ENCODE data around the gene ZNF496.

ZNF496 gene

GRCh38 chr1:247299723-247300381 lies 31.8 kb downstream of the ZNF496 start:
- no peaks in the 10 kb centered on the region for H3K9me3 ChIP-seq (ENCODE audit: insufficient read depth, low read depth, low read length)
- H3K27me3 ChIP-seq (ENCODE audit: insufficient read depth, low read length): no peaks in the 10 kb centered on the region
- peaks cover 45% of the 10 kb centered on the region for H3K4me1 ChIP-seq (ENCODE audit: insufficient read depth, low read length)
- H3K9ac ChIP-seq (ENCODE audit: low read depth, low read length): no peak overlapping the region
- 91% methylated on average over 12 of the region's 12 CpGs for WGBS
- H3K4me3 ChIP-seq (ENCODE audit: low read length): no peak overlapping the region
- peaks cover 60% of the 10 kb centered on the region for H3K36me3 ChIP-seq (ENCODE audit: insufficient read depth, low read length)
- H3K27ac ChIP-seq (ENCODE audit: low read depth, low read length): no peak overlapping the region

GRCh38 chr1:247298701-247299100 lies 33.0 kb downstream of the ZNF496 start:
- H3K9ac ChIP-seq (ENCODE audit: low read depth, low read length): no peak overlapping the region
- H3K27ac ChIP-seq (ENCODE audit: low read depth, low read length): no peak overlapping the region
- WGBS: 41% methylated on average over 4 of the region's 4 CpGs
- H3K36me3 ChIP-seq (ENCODE audit: insufficient read depth, low read length): peaks cover 50% of the 10 kb centered on the region
- H3K9me3 ChIP-seq (ENCODE audit: insufficient read depth, low read depth, low read length): no peaks in the 10 kb centered on the region
- H3K4me1 ChIP-seq (ENCODE audit: insufficient read depth, low read length): peaks cover 56% of the 10 kb centered on the region
- H3K4me3 ChIP-seq (ENCODE audit: low read length): no peak overlapping the region
- H3K27me3 ChIP-seq (ENCODE audit: insufficient read depth, low read length): no peaks in the 10 kb centered on the region

GRCh38 chr1:247298124-247298481 lies 33.6 kb downstream of the ZNF496 start:
- peaks cover 60% of the 10 kb centered on the region for H3K4me1 ChIP-seq (ENCODE audit: insufficient read depth, low read length)
- no peaks in the 10 kb centered on the region for H3K27me3 ChIP-seq (ENCODE audit: insufficient read depth, low read length)
- H3K27ac ChIP-seq (ENCODE audit: low read depth, low read length): peak overlapping the region; percentile 29
- 90% methylated on average over 6 of the region's 6 CpGs for WGBS
- H3K9me3 ChIP-seq (ENCODE audit: insufficient read depth, low read depth, low read length): no peaks in the 10 kb centered on the region
- no peak overlapping the region for H3K4me3 ChIP-seq (ENCODE audit: low read length)
- no peak overlapping the region for H3K9ac ChIP-seq (ENCODE audit: low read depth, low read length)
- H3K36me3 ChIP-seq (ENCODE audit: insufficient read depth, low read length): peaks cover 44% of the 10 kb centered on the region

- H3K27ac ChIP-seq (ENCODE audit: low read depth, low read length): peak overlapping the region; percentile 29
- peaks cover 66% of the 10 kb centered on the region for H3K4me1 ChIP-seq (ENCODE audit: insufficient read depth, low read length)
- H3K9me3 ChIP-seq (ENCODE audit: insufficient read depth, low read depth, low read length): no peaks in the 10 kb centered on the region
- no peaks in the 10 kb centered on the region for H3K27me3 ChIP-seq (ENCODE audit: insufficient read depth, low read length)
- no peak overlapping the region for H3K9ac ChIP-seq (ENCODE audit: low read depth, low read length)
- no peak overlapping the region for H3K4me3 ChIP-seq (ENCODE audit: low read length)
- WGBS: 75% methylated on average over 9 of the region's 9 CpGs
- H3K36me3 ChIP-seq (ENCODE audit: insufficient read depth, low read length): peaks cover 38% of the 10 kb centered on the region
Measured at GRCh38 chr1:247297263-247298123, 34.2 kb downstream of the ZNF496 start.

- Histone ChIP-seq H3K9ac (ENCODE audit: low read depth, low read length) (no peak overlapping the region), H3K27me3 (ENCODE audit: insufficient read depth, low read length) (no peaks in the 10 kb centered on the region), H3K9me3 (ENCODE audit: insufficient read depth, low read depth, low read length) (no peaks in the 10 kb centered on the region), H3K27ac (ENCODE audit: low read depth, low read length) (no peak overlapping the region), H3K4me3 (ENCODE audit: low read length) (no peak overlapping the region), H3K36me3 (ENCODE audit: insufficient read depth, low read length) (peaks cover 30% of the 10 kb centered on the region), H3K4me1 (ENCODE audit: insufficient read depth, low read length) (peaks cover 73% of the 10 kb centered on the region)
- whole genome bisulfite sequencing: 89% methylated on average over 8 of the region's 8 CpGs
Measured at GRCh38 chr1:247296599-247297180, 35.0 kb downstream of the ZNF496 start.

GRCh38 chr1:247295746-247296145 lies 35.9 kb downstream of the ZNF496 start:
- H3K27ac ChIP-seq (ENCODE audit: low read depth, low read length): peak overlapping the region; percentile 62; the same call in 1 of the 2 replicates
- peaks cover 21% of the 10 kb centered on the region for H3K36me3 ChIP-seq (ENCODE audit: insufficient read depth, low read length)
- no peaks in the 10 kb centered on the region for H3K9me3 ChIP-seq (ENCODE audit: insufficient read depth, low read depth, low read length)
- H3K9ac ChIP-seq (ENCODE audit: low read depth, low read length): no peak overlapping the region
- H3K27me3 ChIP-seq (ENCODE audit: insufficient read depth, low read length): no peaks in the 10 kb centered on the region
- WGBS: 60% methylated on average over 5 of the region's 5 CpGs
- peaks cover 76% of the 10 kb centered on the region for H3K4me1 ChIP-seq (ENCODE audit: insufficient read depth, low read length)
- H3K4me3 ChIP-seq (ENCODE audit: low read length): peak overlapping the region; percentile 2; the same call in 1 of the 2 replicates

GRCh38 chr1:247295274-247295684 lies 36.4 kb downstream of the ZNF496 start:
- Histone ChIP-seq H3K36me3 (ENCODE audit: insufficient read depth, low read length) (peaks cover 16% of the 10 kb centered on the region), H3K4me1 (ENCODE audit: insufficient read depth, low read length) (peaks cover 76% of the 10 kb centered on the region), H3K9me3 (ENCODE audit: insufficient read depth, low read depth, low read length) (no peaks in the 10 kb centered on the region), H3K27ac (ENCODE audit: low read depth, low read length) (peak overlapping the region; percentile 62; the same call in 1 of the 2 replicates), H3K4me3 (ENCODE audit: low read length) (peak overlapping the region; percentile 2; the same call in 1 of the 2 replicates), H3K9ac (ENCODE audit: low read depth, low read length) (no peak overlapping the region), H3K27me3 (ENCODE audit: insufficient read depth, low read length) (no peaks in the 10 kb centered on the region)
- WGBS: 7% methylated on average over 6 of the region's 6 CpGs

GRCh38 chr1:247294282-247294681 lies 37.4 kb downstream of the ZNF496 start:
- H3K4me3 ChIP-seq (ENCODE audit: low read length): no peak overlapping the region
- H3K9ac ChIP-seq (ENCODE audit: low read depth, low read length): no peak overlapping the region
- H3K27ac ChIP-seq (ENCODE audit: low read depth, low read length): no peak overlapping the region
- peaks cover 6% of the 10 kb centered on the region for H3K36me3 ChIP-seq (ENCODE audit: insufficient read depth, low read length)
- 85% methylated on average over 4 of the region's 5 CpGs for WGBS
- no peaks in the 10 kb centered on the region for H3K9me3 ChIP-seq (ENCODE audit: insufficient read depth, low read depth, low read length)
- peaks cover 74% of the 10 kb centered on the region for H3K4me1 ChIP-seq (ENCODE audit: insufficient read depth, low read length)
- no peaks in the 10 kb centered on the region for H3K27me3 ChIP-seq (ENCODE audit: insufficient read depth, low read length)

- no peak overlapping the region for H3K4me3 ChIP-seq (ENCODE audit: low read length)
- 78% methylated on average over 7 of the region's 7 CpGs for WGBS
- no peaks in the 10 kb centered on the region for H3K36me3 ChIP-seq (ENCODE audit: insufficient read depth, low read length)
- no peaks in the 10 kb centered on the region for H3K9me3 ChIP-seq (ENCODE audit: insufficient read depth, low read depth, low read length)
- H3K27ac ChIP-seq (ENCODE audit: low read depth, low read length): no peak overlapping the region
- H3K9ac ChIP-seq (ENCODE audit: low read depth, low read length): no peak overlapping the region
- H3K4me1 ChIP-seq (ENCODE audit: insufficient read depth, low read length): peaks cover 67% of the 10 kb centered on the region
- H3K27me3 ChIP-seq (ENCODE audit: insufficient read depth, low read length): no peaks in the 10 kb centered on the region
Measured at GRCh38 chr1:247293047-247293446, 38.6 kb downstream of the ZNF496 start.

- peaks cover 59% of the 10 kb centered on the region for H3K4me1 ChIP-seq (ENCODE audit: insufficient read depth, low read length)
- 69% methylated on average over 17 of the region's 17 CpGs for WGBS
- H3K9me3 ChIP-seq (ENCODE audit: insufficient read depth, low read depth, low read length): no peaks in the 10 kb centered on the region
- no peak overlapping the region for H3K27ac ChIP-seq (ENCODE audit: low read depth, low read length)
- no peaks in the 10 kb centered on the region for H3K27me3 ChIP-seq (ENCODE audit: insufficient read depth, low read length)
- H3K9ac ChIP-seq (ENCODE audit: low read depth, low read length): no peak overlapping the region
- H3K36me3 ChIP-seq (ENCODE audit: insufficient read depth, low read length): no peaks in the 10 kb centered on the region
- H3K4me3 ChIP-seq (ENCODE audit: low read length): no peak overlapping the region
Measured at GRCh38 chr1:247291833-247292561, 39.7 kb downstream of the ZNF496 start.
